ENCODE measurements around the gene NUP37. TPM values are rescaled to one million over a fixed set of nuclear protein-coding genes. Genes with fewer than 3 reads are reported as not detected.
A peak's percentile ranks its signal among the peaks of the same experiment; 100 is the strongest.

Gene NUP37
- total and polyA plus RNA-seq, 2 donors from 2014 or later, result 23.2 to 26.7 TPM

DNA sequence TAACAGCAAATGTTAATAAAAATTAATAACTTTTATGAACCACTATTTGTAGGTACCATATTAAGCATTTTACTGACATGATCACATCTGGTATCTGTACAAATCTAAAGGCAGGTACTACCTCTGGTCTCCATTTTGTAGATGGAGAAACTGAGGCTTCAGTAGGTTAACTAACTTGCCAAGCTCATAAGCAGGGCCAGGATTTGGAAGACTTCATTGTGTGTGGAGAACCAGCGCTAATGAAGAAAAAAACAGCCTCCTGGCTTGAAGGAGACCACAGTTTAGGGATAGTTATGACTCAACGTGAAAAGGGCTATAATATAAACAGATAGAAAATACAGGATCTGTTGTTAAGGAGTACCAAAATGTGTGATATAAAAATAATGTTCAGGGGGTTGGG is 1.0 kb downstream of the NUP37 start:
- TF ChIP-seq, protein P1, sequence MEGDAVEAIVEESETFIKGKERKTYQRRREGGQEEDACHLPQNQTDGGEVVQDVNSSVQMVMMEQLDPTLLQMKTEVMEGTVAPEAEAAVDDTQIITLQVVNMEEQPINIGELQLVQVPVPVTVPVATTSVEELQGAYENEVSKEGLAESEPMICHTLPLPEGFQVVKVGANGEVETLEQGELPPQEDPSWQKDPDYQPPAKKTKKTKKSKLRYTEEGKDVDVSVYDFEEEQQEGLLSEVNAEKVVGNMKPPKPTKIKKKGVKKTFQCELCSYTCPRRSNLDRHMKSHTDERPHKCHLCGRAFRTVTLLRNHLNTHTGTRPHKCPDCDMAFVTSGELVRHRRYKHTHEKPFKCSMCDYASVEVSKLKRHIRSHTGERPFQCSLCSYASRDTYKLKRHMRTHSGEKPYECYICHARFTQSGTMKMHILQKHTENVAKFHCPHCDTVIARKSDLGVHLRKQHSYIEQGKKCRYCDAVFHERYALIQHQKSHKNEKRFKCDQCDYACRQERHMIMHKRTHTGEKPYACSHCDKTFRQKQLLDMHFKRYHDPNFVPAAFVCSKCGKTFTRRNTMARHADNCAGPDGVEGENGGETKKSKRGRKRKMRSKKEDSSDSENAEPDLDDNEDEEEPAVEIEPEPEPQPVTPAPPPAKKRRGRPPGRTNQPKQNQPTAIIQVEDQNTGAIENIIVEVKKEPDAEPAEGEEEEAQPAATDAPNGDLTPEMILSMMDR (IDR thresholded peaks at IDR 0.05; ENCODE audit: borderline replicate concordance, extremely low read depth, insufficient read depth), result no peak
- no peaks in the 10 kb centered on the region for H3K27me3 ChIP-seq (ENCODE audit: control insufficient read depth, insufficient read depth, low read length)
- H3K4me1 ChIP-seq (ENCODE audit: control insufficient read depth in 2 of 3, insufficient read depth in 2 of 3, low read depth in 1 of 3, low read length in 3 of 3), result peaks cover 0 to 14% (median 13%) of the 10 kb centered on the region in 3 donors
- no peak overlapping the region for H3K9ac ChIP-seq (ENCODE audit: low read length in 3 of 3)
- DNase-seq (no peak), FAIRE-seq (no peak)
- intact Hi-C loops (cut with DNase I), result no loop called here
- peaks cover 0 to 5% (median 0%) of the 10 kb centered on the region in 3 donors for H3K36me3 ChIP-seq (ENCODE audit: control insufficient read depth in 2 of 3, insufficient read depth in 3 of 3, low read length in 3 of 3)
- no peaks in the 10 kb centered on the region for H3K9me3 ChIP-seq (ENCODE audit: control insufficient read depth in 2 of 3, insufficient read depth in 1 of 3, low read length in 3 of 3)
- H3K4me3 ChIP-seq (ENCODE audit: low read length in 3 of 3), result peak overlapping the region in 2 of 3 donors; percentile 83 to 89
- no peak overlapping the region for H3K27ac ChIP-seq (ENCODE audit: low read depth in 2 of 2, low read length in 2 of 2)

DNA sequence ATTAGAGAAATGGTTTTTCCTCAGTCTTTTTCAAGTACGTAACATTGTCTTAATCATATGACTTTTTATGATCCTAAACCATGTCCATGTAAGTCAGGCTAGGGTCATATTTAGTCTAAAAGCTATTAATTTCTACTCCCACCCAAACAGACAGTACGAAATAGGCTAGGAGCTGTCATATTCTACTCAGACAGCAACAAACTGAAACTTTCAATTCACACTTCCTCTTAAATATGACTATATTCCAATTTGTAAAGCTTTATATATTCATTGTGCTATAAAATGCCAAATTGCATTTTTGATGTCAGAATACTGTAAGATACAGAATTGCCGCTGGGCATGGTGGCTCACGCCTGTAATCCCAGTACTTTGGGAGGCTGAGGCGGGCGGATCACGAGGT is 3.5 kb downstream of the NUP37 start:
- FAIRE-seq, result no peak
- TF ChIP-seq, protein P1 (IDR thresholded peaks at IDR 0.05; ENCODE audit: borderline replicate concordance, extremely low read depth, insufficient read depth), result no peak

DNA sequence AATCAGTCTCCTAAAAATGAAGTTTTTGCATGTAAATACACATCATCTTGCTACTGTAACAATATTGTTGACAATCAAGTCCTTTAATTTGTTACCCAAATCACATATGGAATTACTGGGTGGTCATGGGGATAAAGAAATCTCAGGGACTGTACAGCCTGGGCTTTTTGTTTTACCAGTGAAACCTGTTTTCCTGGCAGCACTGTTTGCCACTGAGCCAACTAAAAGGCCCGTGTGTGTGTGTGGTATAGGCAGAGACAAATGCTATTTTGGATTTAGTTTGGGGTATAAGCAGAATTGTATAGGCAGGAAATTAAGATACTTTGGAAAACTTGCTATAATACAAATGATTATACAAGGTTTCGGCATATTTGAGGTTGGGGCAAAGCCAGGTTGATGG is 5.7 kb downstream of the NUP37 start:
- no peak overlapping the region for H3K4me3 ChIP-seq (ENCODE audit: low read length in 3 of 3)
- H3K9me3 ChIP-seq (ENCODE audit: control insufficient read depth in 2 of 3, insufficient read depth in 1 of 3, low read length in 3 of 3), result no peaks in the 10 kb centered on the region
- peaks cover 0 to 5% (median 4%) of the 10 kb centered on the region in 3 donors for H3K4me1 ChIP-seq (ENCODE audit: control insufficient read depth in 2 of 3, insufficient read depth in 2 of 3, low read depth in 1 of 3, low read length in 3 of 3)
- H3K36me3 ChIP-seq (ENCODE audit: control insufficient read depth in 2 of 3, insufficient read depth in 3 of 3, low read length in 3 of 3), result peaks cover 0 to 13% (median 2%) of the 10 kb centered on the region in 3 donors
- no peak overlapping the region for H3K9ac ChIP-seq (ENCODE audit: low read length in 3 of 3)
- intact Hi-C loops (cut with DNase I), result no loop called here
- FAIRE-seq (no peak), DNase-seq (no peak)
- H3K27me3 ChIP-seq (ENCODE audit: control insufficient read depth, insufficient read depth, low read length), result no peaks in the 10 kb centered on the region
- TF ChIP-seq, protein P1 (IDR thresholded peaks at IDR 0.05; ENCODE audit: borderline replicate concordance, extremely low read depth, insufficient read depth), result no peak
- H3K27ac ChIP-seq (ENCODE audit: low read depth in 2 of 2, low read length in 2 of 2), result no peak overlapping the region

More for the DNA sequence above, 3.5 kb downstream of the NUP37 start:
- no peaks in the 10 kb centered on the region for H3K9me3 ChIP-seq (ENCODE audit: control insufficient read depth in 2 of 3, insufficient read depth in 1 of 3, low read length in 3 of 3)
- no peak overlapping the region for H3K27ac ChIP-seq (ENCODE audit: low read depth in 2 of 2, low read length in 2 of 2)
- H3K4me3 ChIP-seq (ENCODE audit: low read length in 3 of 3), result no peak overlapping the region
- DNase-seq, result no peak
- intact Hi-C loops (cut with DNase I), result no loop called here
- no peaks in the 10 kb centered on the region for H3K27me3 ChIP-seq (ENCODE audit: control insufficient read depth, insufficient read depth, low read length)
- peaks cover 0 to 11% (median 0%) of the 10 kb centered on the region in 3 donors for H3K36me3 ChIP-seq (ENCODE audit: control insufficient read depth in 2 of 3, insufficient read depth in 3 of 3, low read length in 3 of 3)
- no peak overlapping the region for H3K9ac ChIP-seq (ENCODE audit: low read length in 3 of 3)
- peaks cover 0 to 14% (median 13%) of the 10 kb centered on the region in 3 donors for H3K4me1 ChIP-seq (ENCODE audit: control insufficient read depth in 2 of 3, insufficient read depth in 2 of 3, low read depth in 1 of 3, low read length in 3 of 3)

DNA sequence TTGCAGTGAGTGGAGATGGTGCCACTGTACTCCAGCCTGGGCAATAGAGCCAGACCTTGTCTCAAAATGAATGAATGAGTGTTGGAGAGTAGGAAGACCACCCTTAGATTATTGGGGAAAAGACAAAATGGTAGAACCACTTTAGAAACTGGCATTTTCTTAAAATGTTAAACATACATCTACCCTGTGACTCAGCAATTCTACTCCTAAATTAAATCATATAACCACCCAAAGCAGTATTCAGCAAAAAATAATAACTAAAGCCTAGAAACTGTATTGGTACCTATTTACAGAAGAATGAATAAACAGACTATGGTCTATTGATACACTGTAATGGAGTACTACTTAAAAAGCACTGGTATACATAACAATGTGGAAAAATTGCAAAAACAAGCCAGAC is 9.1 kb downstream of the NUP37 start:
- DNase-seq (no peak), FAIRE-seq (no peak)
- no peaks in the 10 kb centered on the region for H3K9me3 ChIP-seq (ENCODE audit: control insufficient read depth in 2 of 3, insufficient read depth in 1 of 3, low read length in 3 of 3)
- H3K27ac ChIP-seq (ENCODE audit: low read depth in 2 of 2, low read length in 2 of 2), result no peak overlapping the region
- H3K9ac ChIP-seq (ENCODE audit: low read length in 3 of 3), result no peak overlapping the region
- H3K4me1 ChIP-seq (ENCODE audit: control insufficient read depth in 2 of 3, insufficient read depth in 2 of 3, low read depth in 1 of 3, low read length in 3 of 3), result no peaks in the 10 kb centered on the region
- TF ChIP-seq, protein P1 (IDR thresholded peaks at IDR 0.05; ENCODE audit: borderline replicate concordance, extremely low read depth, insufficient read depth), result no peak
- peaks cover 5 to 19% (median 15%) of the 10 kb centered on the region in 3 donors for H3K36me3 ChIP-seq (ENCODE audit: control insufficient read depth in 2 of 3, insufficient read depth in 3 of 3, low read length in 3 of 3)
- no peaks in the 10 kb centered on the region for H3K27me3 ChIP-seq (ENCODE audit: control insufficient read depth, insufficient read depth, low read length)
- H3K4me3 ChIP-seq (ENCODE audit: low read length in 3 of 3), result no peak overlapping the region
- intact Hi-C loops (cut with DNase I), result no loop called here
